ENCODE measurements around the gene CAND1.

GRCh38 chr12:67268896-67269632 is at the start of gene CAND1:
- TF ChIP-seq CTCF (IDR thresholded peaks at IDR 0.05) (no peak), POLR2A (IDR thresholded peaks at IDR 0.05) (peak; percentile 82 to 92)
